Measurements from ENCODE around the gene KRT24. TPM values are rescaled to one million over a fixed set of nuclear protein-coding genes. Genes with fewer than 3 reads are reported as not detected.

The KRT24 gene
- total and polyA plus RNA-seq, 2 of the 4 experiments (the other 2 are of a cell fraction) = not detected

- Histone ChIP-seq H2BK5ac (ENCODE audit: low read depth, low read length, poor library complexity, severe bottlenecking) (no peak overlapping the region), H4K8ac (ENCODE audit: low read depth in 2 of 2, low read length in 2 of 2) (no peak overlapping the region), H3K9me1 (ENCODE audit: insufficient read depth, low read length) (no peaks in the 10 kb centered on the region), H3K4me2 (ENCODE audit: low read depth, low read length) (no peak overlapping the region), H3K4ac (ENCODE audit: low read depth, low read length) (no peak overlapping the region), H4K20me1 (ENCODE audit: insufficient read depth, low read length) (no peaks in the 10 kb centered on the region), H3K4me3 (ENCODE audit: insufficient read depth, low read depth, low read length) (no peak overlapping the region), H3K9ac (ENCODE audit: low read depth, low read length) (no peak overlapping the region), H2BK120ac (ENCODE audit: low read depth, low read length) (no peak overlapping the region), H3K18ac (ENCODE audit: low read depth, low read length) (no peak overlapping the region), H4K5ac (ENCODE audit: low read depth, low read length) (no peak overlapping the region), H2BK15ac (ENCODE audit: low read depth, low read length) (no peak overlapping the region), H3K79me1 (ENCODE audit: low read depth in 1 of 2, low read length in 2 of 2) (no peaks in the 10 kb centered on the region), H4K91ac (ENCODE audit: insufficient read depth, low read depth, low read length) (no peak overlapping the region), H2AK9ac (replicated peaks; ENCODE audit: low read depth, low read length, poor library complexity) (no peak overlapping the region), H3K27ac (ENCODE audit: insufficient read depth, low read length) (no peak overlapping the region), H3K23ac (ENCODE audit: low read depth, low read length) (no peak overlapping the region), H3K4me1 (ENCODE audit: control insufficient read depth, insufficient read depth, low read length) (no peaks in the 10 kb centered on the region), H3K36me3 (ENCODE audit: control insufficient read depth, insufficient read depth, low read length) (no peaks in the 10 kb centered on the region), H3K56ac (ENCODE audit: extremely low read depth, insufficient read depth, low read length) (no peak overlapping the region), H2AK5ac (ENCODE audit: low read depth, low read length) (no peak overlapping the region), H3K27me3 (ENCODE audit: control insufficient read depth, insufficient read depth, low read length) (peaks cover 22% of the 10 kb centered on the region), H3K9me3 (ENCODE audit: control insufficient read depth, insufficient read depth, low read length) (peaks cover 3% of the 10 kb centered on the region; the same call in 1 of the 2 replicates), H2BK20ac (ENCODE audit: low read depth, low read length) (no peak overlapping the region), H2AFZ (replicated peaks; ENCODE audit: low read length, poor library complexity) (no peak overlapping the region), H3K14ac (replicated peaks; ENCODE audit: low read depth, low read length) (no peak overlapping the region)
- in situ Hi-C loops (cut with MboI; ENCODE audit: low sequenced_read_pairs) (no loop called here), intact Hi-C loops (cut with micrococcal nuclease) (no loop called here), dilution Hi-C loops (cut with HindIII; ENCODE audit: low sequenced_read_pairs, unreplicated experiment) (no loop called here)
- DNase-seq = no peak
- POLR2A ChIA-PET (ENCODE audit: unreplicated experiment) = no interaction called here
- no TSS peak for BruUV-seq (replicated peaks)
- CTCF ChIA-PET = no interaction called here
- no peak for TF ChIP-seq RAD21 (IDR thresholded peaks at IDR 0.05; ENCODE audit: low read length)
- TF ChIP-seq ELK1 (IDR thresholded peaks at IDR 0.05; ENCODE audit: borderline replicate concordance, low read depth, low read length) = no peak
- no peak for TF ChIP-seq BHLHE40 (IDR thresholded peaks at IDR 0.05; ENCODE audit: low read depth, low read length)
- TF ChIP-seq RFX5 (IDR thresholded peaks at IDR 0.05; ENCODE audit: low read depth, low read length) = no peak
- no peak for TF ChIP-seq MXI1 (IDR thresholded peaks at IDR 0.05; ENCODE audit: borderline replicate concordance, low read depth, low read length)
- TF ChIP-seq MAFK (IDR thresholded peaks at IDR 0.05; ENCODE audit: low read depth, low read length) = no peak
- no peak for TF ChIP-seq MAZ (IDR thresholded peaks at IDR 0.05; ENCODE audit: borderline replicate concordance, low read depth, low read length)
- no peak for TF ChIP-seq POLR2A (IDR thresholded peaks at IDR 0.05; ENCODE audit: low read depth, low read length)
- no peak for ATAC-seq (ENCODE audit: low read depth)
Measured at GRCh38 chr17:40658396-40658795, 45.2 kb downstream of the KRT24 start.

Data from IMR-90 (cell line).